ENCODE measurements around the gene CACNB2. TPM values are rescaled to one million over a fixed set of nuclear protein-coding genes. Genes with fewer than 3 reads are reported as not detected.

Gene CACNB2
- total RNA-seq, 1 donor from 2014 or later = 0.96 TPM

- intact Hi-C loops (cut with DNase I) = no loop called here
- no peaks in the 10 kb centered on the region for H3K36me3 ChIP-seq
- H3K4me3 ChIP-seq = peak overlapping the region; percentile 32 to 42
- H3K27me3 ChIP-seq = no peaks in the 10 kb centered on the region
- peaks cover 0 to 7% of the 10 kb centered on the region in 2 donors for H3K4me1 ChIP-seq
- peak overlapping the region; percentile 21 to 28 for H3K27ac ChIP-seq
- DNase-seq (ENCODE audit: low spot score in 2 of 2) = no peak
- TF ChIP-seq CTCF (IDR thresholded peaks at IDR 0.05) = no peak
- H3K9me3 ChIP-seq = no peaks in the 10 kb centered on the region
Observed at GRCh38 chr10:18334116-18334867, 194.1 kb downstream of the CACNB2 start.

DNA sequence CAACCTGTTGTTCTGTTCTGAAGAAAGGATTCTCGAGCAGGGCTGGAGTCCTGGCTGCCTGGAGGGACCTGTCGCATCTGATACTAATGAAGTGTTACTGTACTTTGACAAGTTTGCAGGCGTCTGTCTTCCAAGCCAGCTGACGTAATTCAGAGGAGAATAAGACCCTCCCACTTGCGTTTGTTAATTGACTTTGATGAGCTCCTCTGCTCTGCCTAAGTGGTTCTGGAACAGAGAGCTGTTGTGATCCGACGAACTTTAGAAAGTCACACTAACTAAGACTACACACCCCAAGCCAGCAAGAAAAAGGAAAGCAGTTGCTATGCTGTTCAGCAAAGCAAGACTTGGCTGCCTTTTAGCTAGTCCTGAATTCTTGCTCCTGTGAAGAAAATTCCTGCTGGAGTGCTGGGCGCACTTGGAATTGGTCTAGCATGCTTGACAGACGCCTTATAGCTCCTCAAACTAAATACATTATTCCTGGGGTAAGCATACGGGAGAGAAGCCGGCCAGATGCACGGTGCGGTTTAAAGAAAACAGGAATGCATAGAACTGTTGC is 200.3 kb downstream of the CACNB2 start:
- no peak for DNase-seq (ENCODE audit: low spot score in 2 of 2)
- TF ChIP-seq CTCF (IDR thresholded peaks at IDR 0.05) = no peak
- peak overlapping the region; percentile 50 to 72 for H3K27ac ChIP-seq
- peak overlapping the region; percentile 40 to 58 for H3K4me3 ChIP-seq
- H3K9me3 ChIP-seq = no peaks in the 10 kb centered on the region
- intact Hi-C loops (cut with DNase I) = no loop called here
- no peaks in the 10 kb centered on the region for H3K27me3 ChIP-seq
- no peaks in the 10 kb centered on the region for H3K4me1 ChIP-seq
- H3K36me3 ChIP-seq = no peaks in the 10 kb centered on the region

- no peak for TF ChIP-seq CTCF (IDR thresholded peaks at IDR 0.05)
- no peaks in the 10 kb centered on the region for H3K36me3 ChIP-seq
- H3K27me3 ChIP-seq = no peaks in the 10 kb centered on the region
- no peaks in the 10 kb centered on the region for H3K4me1 ChIP-seq
- H3K27ac ChIP-seq = peak overlapping the region; percentile 50 to 72
- no peak for DNase-seq (ENCODE audit: low spot score in 2 of 2)
- no peaks in the 10 kb centered on the region for H3K9me3 ChIP-seq
- peak overlapping the region; percentile 40 to 58 for H3K4me3 ChIP-seq
- intact Hi-C loops (cut with DNase I) = no loop called here
Observed at GRCh38 chr10:18341055-18341454, 200.8 kb downstream of the CACNB2 start.

DNA sequence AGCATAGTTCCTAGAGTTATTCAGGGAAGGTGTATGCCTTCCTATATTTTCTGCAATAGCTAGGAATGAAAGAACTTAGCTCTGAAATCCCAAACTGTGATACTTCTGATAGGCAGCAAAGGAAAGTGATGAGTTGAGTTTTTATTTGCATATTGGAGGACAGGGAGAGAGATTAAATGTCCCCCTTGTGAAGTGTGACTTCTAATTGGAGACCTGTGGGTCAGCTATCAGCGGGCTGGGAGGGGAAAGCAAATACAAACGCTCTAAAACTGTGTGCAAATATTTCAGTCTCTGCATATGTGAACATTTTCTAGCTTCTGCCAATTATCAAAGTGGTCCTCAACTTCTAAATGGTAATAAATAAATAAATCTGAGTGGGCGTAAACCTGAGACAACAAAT is 203.3 kb downstream of the CACNB2 start:
- H3K27me3 ChIP-seq = no peaks in the 10 kb centered on the region
- H3K9me3 ChIP-seq = no peaks in the 10 kb centered on the region
- intact Hi-C loops (cut with DNase I) = no loop called here

GRCh38 chr10:18345308-18345707 is 205.1 kb downstream of the CACNB2 start:
- Histone ChIP-seq H3K4me3 (no peak overlapping the region), H3K36me3 (no peaks in the 10 kb centered on the region), H3K27ac (no peak overlapping the region), H3K4me1 (no peaks in the 10 kb centered on the region), H3K27me3 (no peaks in the 10 kb centered on the region), H3K9me3 (no peaks in the 10 kb centered on the region)
- DNase-seq (ENCODE audit: low spot score in 2 of 2) = no peak
- intact Hi-C loops (cut with DNase I) = no loop called here
- no peak for TF ChIP-seq CTCF (IDR thresholded peaks at IDR 0.05)

More for the DNA sequence above, 203.3 kb downstream of the CACNB2 start:
- H3K27ac ChIP-seq = no peak overlapping the region
- H3K4me1 ChIP-seq = no peaks in the 10 kb centered on the region
- TF ChIP-seq CTCF (IDR thresholded peaks at IDR 0.05) = no peak
- DNase-seq (ENCODE audit: low spot score in 2 of 2) = no peak
- no peak overlapping the region for H3K4me3 ChIP-seq
- H3K36me3 ChIP-seq = no peaks in the 10 kb centered on the region

Measured in ascending aorta (tissue), 2 donors.